GM06990 (cell line): ENCODE measurements around the gene ITPRID2.

ENCODE experiments used
- DNase-seq: peaks from one replicate; pipeline ENCODE4 v3.0.0-alpha.2; 2011; ENCODE audit not compliant: insufficient read length; ENCODE audit errors: extremely low read depth
- H3K27me3 ChIP-seq: replicated peaks from 2 replicates; pipeline ENCODE4 v1.6.0; 2011; ENCODE audit warnings: low read length; ENCODE audit not compliant: control insufficient read depth, insufficient read depth
- H3K36me3 ChIP-seq: 2 replicates; pipeline ENCODE4 v1.5.1; 2011; ENCODE audit warnings: low read length; ENCODE audit not compliant: control insufficient read depth, insufficient read depth
- H3K4me3 ChIP-seq: replicated peaks from 2 replicates; pipeline ENCODE4 v1.5.1; 2011; ENCODE audit warnings: low read depth, mild to moderate bottlenecking, control low read depth, low read length
- CTCF ChIP-seq: IDR thresholded peaks from 2 replicates; pipeline ENCODE4 v1.5.1; 2011; ENCODE audit warnings: low read length, control low read depth, mild to moderate bottlenecking, inconsistent platforms; ENCODE audit not compliant: insufficient read depth, poor library complexity, severe bottlenecking

ITPRID2 gene

GRCh38 chr2:181889776-181890175 lies 1.8 kb upstream of the ITPRID2 start:
- H3K27me3 ChIP-seq = no peaks in the 10 kb centered on the region
- TF ChIP-seq CTCF = no peak
- H3K36me3 ChIP-seq = no peaks in the 10 kb centered on the region
- DNase-seq = no peak
- H3K4me3 ChIP-seq = no peak overlapping the region

- Histone ChIP-seq H3K4me3 (no peak overlapping the region), H3K27me3 (no peaks in the 10 kb centered on the region), H3K36me3 (no peaks in the 10 kb centered on the region)
- DNase-seq = no peak
- TF ChIP-seq CTCF = no peak
Measured at GRCh38 chr2:181890271-181890670, 1.3 kb upstream of the ITPRID2 start.

- Histone ChIP-seq H3K27me3 (no peaks in the 10 kb centered on the region), H3K36me3 (no peaks in the 10 kb centered on the region), H3K4me3 (peak overlapping the region; percentile 73)
- peak; percentile 38 for TF ChIP-seq CTCF
- DNase-seq = peak; percentile 81
Measured at GRCh38 chr2:181891966-181892798, 652 bp downstream of the ITPRID2 start.

- TF ChIP-seq CTCF = no peak
- H3K27me3 ChIP-seq = no peaks in the 10 kb centered on the region
- no peak for DNase-seq
- peak overlapping the region; percentile 73 for H3K4me3 ChIP-seq
- no peaks in the 10 kb centered on the region for H3K36me3 ChIP-seq
Measured at GRCh38 chr2:181892799-181893435, 1.4 kb downstream of the ITPRID2 start.

- Histone ChIP-seq H3K27me3 (no peaks in the 10 kb centered on the region), H3K36me3 (no peaks in the 10 kb centered on the region), H3K4me3 (no peak overlapping the region)
- no peak for TF ChIP-seq CTCF
- no peak for DNase-seq
Measured at GRCh38 chr2:181894381-181894780, 2.9 kb downstream of the ITPRID2 start.
